ENCODE measurements around the gene SHLD2.
"Not testable (repeated sequence)": the region's sequence is repeated elsewhere in the genome, so short reads cannot be mapped to it uniquely, and the experiment has no call there.

- not testable (repeated sequence) for TF ChIP-seq CTCF (IDR thresholded peaks at IDR 0.05); POLR2AphosphoS5 (IDR thresholded peaks at IDR 0.05; ENCODE audit: low read depth, low read length); SIN3A (IDR thresholded peaks at IDR 0.05; ENCODE audit: borderline replicate concordance, insufficient read depth, low read depth, low read length)
Measured at GRCh38 chr10:87127607-87128156, 32.7 kb downstream of the SHLD2 start.
